Measurements from ENCODE around the gene SORD. TPM values are rescaled to one million over a fixed set of nuclear protein-coding genes. Genes with fewer than 3 reads are reported as not detected.

SORD gene
- total RNA-seq, 1 experiment from 2014 or later = 27.7 TPM

GRCh38 chr15:45117308-45118130, 94.5 kb downstream of the SORD start:
- POLR2A ChIA-PET = interaction anchor here (0.8 to 1.0 kb wide), 4 partner anchors 9 to 284 kb away, joined by 3 read pairs; a partner anchor contains a TSS
- Mint-ChIP-seq H3K27me3 (ENCODE audit: insufficient read depth, unreplicated experiment) (peaks cover 34% of the 10 kb centered on the region), H3K27ac (ENCODE audit: low read depth, unreplicated experiment) (no peak overlapping the region), H3K9me3 (ENCODE audit: unreplicated experiment) (no peaks in the 10 kb centered on the region), H3K4me3 (ENCODE audit: unreplicated experiment) (no peak overlapping the region), H3K4me1 (ENCODE audit: insufficient read depth, unreplicated experiment) (peaks cover 12% of the 10 kb centered on the region), H3K36me3 (ENCODE audit: insufficient read depth, unreplicated experiment) (no peaks in the 10 kb centered on the region)
- intact Hi-C loops (cut with micrococcal nuclease) = loop anchor here (5.0 kb wide), 1 partner anchor 150 kb away; no protein-coding TSS in a partner anchor
- TF ChIP-seq, protein P1, sequence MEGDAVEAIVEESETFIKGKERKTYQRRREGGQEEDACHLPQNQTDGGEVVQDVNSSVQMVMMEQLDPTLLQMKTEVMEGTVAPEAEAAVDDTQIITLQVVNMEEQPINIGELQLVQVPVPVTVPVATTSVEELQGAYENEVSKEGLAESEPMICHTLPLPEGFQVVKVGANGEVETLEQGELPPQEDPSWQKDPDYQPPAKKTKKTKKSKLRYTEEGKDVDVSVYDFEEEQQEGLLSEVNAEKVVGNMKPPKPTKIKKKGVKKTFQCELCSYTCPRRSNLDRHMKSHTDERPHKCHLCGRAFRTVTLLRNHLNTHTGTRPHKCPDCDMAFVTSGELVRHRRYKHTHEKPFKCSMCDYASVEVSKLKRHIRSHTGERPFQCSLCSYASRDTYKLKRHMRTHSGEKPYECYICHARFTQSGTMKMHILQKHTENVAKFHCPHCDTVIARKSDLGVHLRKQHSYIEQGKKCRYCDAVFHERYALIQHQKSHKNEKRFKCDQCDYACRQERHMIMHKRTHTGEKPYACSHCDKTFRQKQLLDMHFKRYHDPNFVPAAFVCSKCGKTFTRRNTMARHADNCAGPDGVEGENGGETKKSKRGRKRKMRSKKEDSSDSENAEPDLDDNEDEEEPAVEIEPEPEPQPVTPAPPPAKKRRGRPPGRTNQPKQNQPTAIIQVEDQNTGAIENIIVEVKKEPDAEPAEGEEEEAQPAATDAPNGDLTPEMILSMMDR (IDR thresholded peaks at IDR 0.05; ENCODE audit: unreplicated experiment) = no peak
- BruUV-seq (replicated peaks) = no TSS peak
- CTCF ChIA-PET = interaction anchor here (0.6 to 4.2 kb wide), 39 partner anchors 9 to 284 kb away, joined by 3 to 43 read pairs (median 4); partner anchors contain the start of genes DUOX1 and DUOXA1
- no peak for DNase-seq (ENCODE audit: unreplicated experiment)

DNA sequence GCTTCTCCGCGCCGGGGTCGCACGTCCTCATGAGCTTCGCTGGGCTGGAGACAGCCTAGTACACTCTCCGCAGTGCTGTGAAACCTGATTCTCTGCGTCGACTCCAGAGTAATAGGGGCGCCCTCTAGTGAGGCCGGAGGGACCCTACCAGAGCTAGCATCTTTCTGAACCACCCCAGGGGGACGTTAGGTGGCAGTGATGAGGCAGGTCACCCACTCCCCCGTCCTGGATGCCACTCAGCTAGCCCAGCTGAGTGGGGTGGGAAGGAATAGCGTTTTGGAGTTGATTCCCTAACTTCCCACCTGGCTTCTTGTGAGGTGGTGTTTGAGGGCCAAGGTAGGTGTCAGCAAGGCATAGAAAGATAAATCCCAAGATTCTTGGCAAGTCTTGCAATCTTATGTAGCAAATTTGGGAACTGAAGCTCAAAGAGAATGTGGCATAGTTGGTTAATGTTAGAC, 95.2 kb downstream of the SORD start:
- H3K9me3 Mint-ChIP-seq (ENCODE audit: unreplicated experiment) = no peaks in the 10 kb centered on the region
- no peaks in the 10 kb centered on the region for H3K36me3 Mint-ChIP-seq (ENCODE audit: insufficient read depth, unreplicated experiment)
- DNase-seq (ENCODE audit: unreplicated experiment) = peak; percentile 89
- CTCF ChIA-PET = interaction anchor here (0.6 to 4.2 kb wide), 47 partner anchors 9 to 394 kb away, joined by 3 to 43 read pairs (median 4); partner anchors contain the start of genes DUOX1 and DUOXA1
- no peak overlapping the region for H3K4me3 Mint-ChIP-seq (ENCODE audit: unreplicated experiment)
- peaks cover 12% of the 10 kb centered on the region for H3K4me1 Mint-ChIP-seq (ENCODE audit: insufficient read depth, unreplicated experiment)
- TF ChIP-seq, protein P1 (IDR thresholded peaks at IDR 0.05; ENCODE audit: unreplicated experiment) = peak; percentile 96
- peaks cover 27% of the 10 kb centered on the region for H3K27me3 Mint-ChIP-seq (ENCODE audit: insufficient read depth, unreplicated experiment)
- no TSS peak for BruUV-seq (replicated peaks)
- POLR2A ChIA-PET = interaction anchor here (0.8 to 1.0 kb wide), 4 partner anchors 9 to 284 kb away, joined by 3 read pairs; a partner anchor contains a TSS
- intact Hi-C loops (cut with micrococcal nuclease) = loop anchor here (5.0 kb wide), 1 partner anchor 151 kb away; no protein-coding TSS in a partner anchor
- no peak overlapping the region for H3K27ac Mint-ChIP-seq (ENCODE audit: low read depth, unreplicated experiment)

DNA sequence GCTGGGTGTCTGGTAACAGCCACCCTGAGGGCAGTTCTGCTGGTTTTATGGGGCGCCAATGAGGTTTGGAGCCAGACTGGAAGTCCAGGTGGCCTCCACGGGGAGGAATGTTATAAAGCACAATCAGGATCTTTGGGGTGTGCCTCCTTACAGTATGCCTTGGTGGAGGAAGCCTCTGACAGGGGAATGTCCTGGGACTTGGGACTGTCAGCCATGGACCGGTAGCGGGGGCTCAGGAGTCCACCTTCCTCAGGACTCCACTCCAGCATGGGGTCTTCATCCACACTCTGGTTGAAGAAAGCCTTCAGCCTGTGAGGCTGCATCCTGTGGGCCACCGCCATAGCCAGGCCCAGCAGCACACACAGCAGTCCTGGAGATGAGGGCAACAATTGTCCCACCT, 96.0 kb downstream of the SORD start:
- no TSS peak for BruUV-seq (replicated peaks)
- Mint-ChIP-seq H3K27me3 (ENCODE audit: insufficient read depth, unreplicated experiment) (peaks cover 19% of the 10 kb centered on the region), H3K9me3 (ENCODE audit: unreplicated experiment) (no peaks in the 10 kb centered on the region), H3K4me3 (ENCODE audit: unreplicated experiment) (no peak overlapping the region), H3K4me1 (ENCODE audit: insufficient read depth, unreplicated experiment) (peaks cover 9% of the 10 kb centered on the region), H3K27ac (ENCODE audit: low read depth, unreplicated experiment) (no peak overlapping the region), H3K36me3 (ENCODE audit: insufficient read depth, unreplicated experiment) (no peaks in the 10 kb centered on the region)
- TF ChIP-seq, protein P1 (IDR thresholded peaks at IDR 0.05; ENCODE audit: unreplicated experiment) = no peak
- intact Hi-C loops (cut with micrococcal nuclease) = loop anchor here (5.0 kb wide), 1 partner anchor 152 kb away; no protein-coding TSS in a partner anchor
- ChIA-PET POLR2A (no interaction called here), CTCF (interaction anchor here (0.6 to 4.2 kb wide), 26 partner anchors 8 to 266 kb away, joined by 3 to 43 read pairs (median 4); partner anchors contain the start of genes DUOX1 and DUOXA1)
- no peak for DNase-seq (ENCODE audit: unreplicated experiment)

Measured in MCF 10A (cell line).